Neuronal stem cell (in vitro differentiated cells): ENCODE measurements around the gene RUFY2.

ENCODE experiments used
- DNase-seq: peaks from one replicate; pipeline ENCODE4 v3.0.0-alpha.2; 2013; ENCODE audit warnings: low spot score
- H2AFZ ChIP-seq: one replicate; pipeline ENCODE4 v1.6.1; 2013; ENCODE audit warnings: mild to moderate bottlenecking, low read length, inconsistent platforms
- H2AK5ac ChIP-seq: 2 replicates; pipeline ENCODE4 v1.6.1; 2013; ENCODE audit warnings: low read depth, mild to moderate bottlenecking, inconsistent platforms, low read length, moderate library complexity, mixed read lengths
- H2BK120ac ChIP-seq: 2 replicates; pipeline ENCODE4 v1.6.1; 2013; ENCODE audit warnings: low read depth, mild to moderate bottlenecking, inconsistent platforms, low read length, moderate library complexity, mixed read lengths
- H2BK12ac ChIP-seq: one replicate; pipeline ENCODE4 v1.6.1; 2013; ENCODE audit warnings: low read length, inconsistent platforms
- H2BK15ac ChIP-seq: 2 replicates; pipeline ENCODE4 v1.6.1; 2013; ENCODE audit warnings: mild to moderate bottlenecking, low read length, inconsistent platforms, mixed read lengths
- H2BK5ac ChIP-seq: one replicate; pipeline ENCODE4 v1.6.1; 2013; ENCODE audit warnings: inconsistent platforms, mild to moderate bottlenecking, low read length, moderate library complexity
- H3K14ac ChIP-seq: one replicate; pipeline ENCODE4 v1.6.1; 2013; ENCODE audit warnings: low read length, inconsistent platforms
- H3K18ac ChIP-seq: 2 replicates; pipeline ENCODE4 v1.6.1; 2013; ENCODE audit warnings: low read length, inconsistent platforms
- H3K23ac ChIP-seq: 2 replicates; pipeline ENCODE4 v1.6.1; 2013; ENCODE audit warnings: low read depth, mild to moderate bottlenecking, mixed read lengths, low read length, inconsistent platforms; ENCODE audit not compliant: poor library complexity
- H3K27ac ChIP-seq: replicated peaks from 3 replicates; pipeline ENCODE4 v1.5.1; 2013; ENCODE audit warnings: low read length, inconsistent platforms
- H3K27me3 ChIP-seq, 3 experiments: 2 replicates each; pipeline ENCODE4 v1.6.1; 2013; ENCODE audit warnings: low read length in 3 of 3, mild to moderate bottlenecking in 2 of 3, inconsistent platforms in 1 of 3, low read depth in 1 of 3, mixed read lengths in 1 of 3, moderate library complexity in 1 of 3; ENCODE audit not compliant: control insufficient read depth in 3 of 3, insufficient read depth in 3 of 3
- H3K36me3 ChIP-seq, 2 donors: replicated peaks in 1 of 2; 2 replicates each; pipeline ENCODE4 v1.6.1; 2013; ENCODE audit warnings: low read length in 2 of 2; ENCODE audit not compliant: control insufficient read depth in 2 of 2, insufficient read depth in 2 of 2
- H3K4ac ChIP-seq: 2 replicates; pipeline ENCODE4 v1.6.1; 2013; ENCODE audit warnings: inconsistent platforms, mild to moderate bottlenecking, low read length, moderate library complexity
- H3K4me1 ChIP-seq, 2 donors: 1 replicate in 1 of 2; 2 replicates in 1 of 2; pipeline ENCODE4 v1.6.1; 2013; ENCODE audit warnings: low read length in 2 of 2, low read depth in 1 of 2; ENCODE audit not compliant: control insufficient read depth in 2 of 2, insufficient read depth in 1 of 2
- H3K4me2 ChIP-seq: one replicate; pipeline ENCODE4 v1.6.1; 2013; ENCODE audit warnings: mild to moderate bottlenecking, low read length, inconsistent platforms; ENCODE audit not compliant: insufficient read depth, poor library complexity, severe bottlenecking
- H3K4me3 ChIP-seq, 2 donors: 2 replicates each; pipeline ENCODE4 v1.5.1; 2013; ENCODE audit warnings: low read length in 2 of 2, mild to moderate bottlenecking in 2 of 2, inconsistent platforms in 1 of 2, moderate library complexity in 1 of 2
- H3K79me1 ChIP-seq: one replicate; pipeline ENCODE4 v1.6.1; 2013; ENCODE audit warnings: low read depth, mild to moderate bottlenecking, inconsistent platforms, low read length, moderate library complexity
- H3K9ac ChIP-seq: one replicate; pipeline ENCODE4 v1.6.1; 2013; ENCODE audit warnings: mild to moderate bottlenecking, low read depth, low read length, inconsistent platforms; ENCODE audit not compliant: poor library complexity
- H3K9me3 ChIP-seq, 2 donors: replicated peaks in 1 of 2; 2 replicates each; pipeline versions ENCODE3 to v1.6.1; 2013; ENCODE audit warnings: low read length in 2 of 2, mild to moderate bottlenecking in 2 of 2, inconsistent platforms in 1 of 2, low read depth in 1 of 2, mixed read lengths in 1 of 2, moderate library complexity in 1 of 2; ENCODE audit not compliant: control insufficient read depth in 2 of 2, insufficient read depth in 1 of 2
- H4K8ac ChIP-seq: one replicate; pipeline ENCODE4 v1.6.1; 2013; ENCODE audit warnings: low read depth, mild to moderate bottlenecking, inconsistent platforms, low read length, moderate library complexity
- H4K91ac ChIP-seq: one replicate; pipeline ENCODE4 v1.6.1; 2013; ENCODE audit warnings: low read length, low read depth, mild to moderate bottlenecking, inconsistent platforms; ENCODE audit not compliant: poor library complexity
- WGBS, 2 donors: extraction: QIAGEN DNeasy Blood & Tissue Kit; methylation state at CpG; one replicate each; pipeline ENCODE4 v1.1.7; 2013; ENCODE audit warnings: missing lambda C conversion rate in 2 of 2, mixed read lengths in 1 of 2; ENCODE audit not compliant: insufficient read length in 2 of 2, insufficient replicate concordance in 1 of 2; ENCODE audit errors: extremely low coverage in 2 of 2; 5-methylcytosine and 5-hydroxymethylcytosine counted together

The RUFY2 gene

GRCh38 chr10:68345621-68346020, 61.5 kb downstream of the RUFY2 start:
- peaks cover 8 to 90% of the 10 kb centered on the region in 2 donors for H3K36me3 ChIP-seq
- H3K9ac ChIP-seq = no peak overlapping the region
- H3K14ac ChIP-seq = no peak overlapping the region
- H3K9me3 ChIP-seq = no peaks in the 10 kb centered on the region
- H3K27ac ChIP-seq = no peak overlapping the region
- no peak overlapping the region for H3K4ac ChIP-seq
- H2BK5ac ChIP-seq = no peak overlapping the region
- no peak overlapping the region for H2BK120ac ChIP-seq
- DNase-seq = no peak
- H3K18ac ChIP-seq = no peak overlapping the region
- no peaks in the 10 kb centered on the region for H3K79me1 ChIP-seq
- H2BK15ac ChIP-seq = no peak overlapping the region
- H3K4me1 ChIP-seq = no peaks in the 10 kb centered on the region
- WGBS, 2 donors = no CpG with 5 or more reads among the region's 4 CpGs
- H3K27me3 ChIP-seq = no peaks in the 10 kb centered on the region
- H2AK5ac ChIP-seq = no peak overlapping the region
- H4K8ac ChIP-seq = no peak overlapping the region
- H4K91ac ChIP-seq = no peak overlapping the region
- no peak overlapping the region for H2BK12ac ChIP-seq
- H3K4me2 ChIP-seq = no peak overlapping the region
- no peak overlapping the region for H3K23ac ChIP-seq
- H3K4me3 ChIP-seq = no peak overlapping the region
- no peak overlapping the region for H2AFZ ChIP-seq

- no CpG with 5 or more reads among the region's 3 CpGs for WGBS, 2 donors
- no peak overlapping the region for H3K14ac ChIP-seq
- no peak overlapping the region for H3K9ac ChIP-seq
- no peak overlapping the region for H3K4me3 ChIP-seq
- H2BK5ac ChIP-seq = no peak overlapping the region
- H3K4me1 ChIP-seq = no peaks in the 10 kb centered on the region
- no peak overlapping the region for H2BK12ac ChIP-seq
- no peak overlapping the region for H2AK5ac ChIP-seq
- H3K9me3 ChIP-seq = no peaks in the 10 kb centered on the region
- peaks cover 20 to 99% of the 10 kb centered on the region in 2 donors for H3K36me3 ChIP-seq
- DNase-seq = no peak
- no peak overlapping the region for H3K18ac ChIP-seq
- H3K23ac ChIP-seq = no peak overlapping the region
- no peak overlapping the region for H3K4me2 ChIP-seq
- no peak overlapping the region for H4K8ac ChIP-seq
- no peak overlapping the region for H4K91ac ChIP-seq
- no peaks in the 10 kb centered on the region for H3K79me1 ChIP-seq
- no peak overlapping the region for H2BK120ac ChIP-seq
- no peaks in the 10 kb centered on the region for H3K27me3 ChIP-seq
- H3K4ac ChIP-seq = no peak overlapping the region
- no peak overlapping the region for H3K27ac ChIP-seq
- no peak overlapping the region for H2BK15ac ChIP-seq
- H2AFZ ChIP-seq = no peak overlapping the region
These were observed 64.1 kb downstream of the RUFY2 start for GRCh38 chr10:68342909-68343516.

- Histone ChIP-seq H3K27ac (no peak overlapping the region), H2BK120ac (no peak overlapping the region)
These were observed 66.6 kb downstream of the RUFY2 start for GRCh38 chr10:68340358-68341080.

GRCh38 chr10:68336754-68337351, 70.2 kb downstream of the RUFY2 start:
- no peak overlapping the region for H2BK5ac ChIP-seq
- H3K4ac ChIP-seq = no peak overlapping the region
- H3K27ac ChIP-seq = no peak overlapping the region
- H3K36me3 ChIP-seq = peaks cover 22 to 89% of the 10 kb centered on the region in 2 donors
- H2BK120ac ChIP-seq = no peak overlapping the region
- H2BK12ac ChIP-seq = no peak overlapping the region
- no peak for DNase-seq
- H4K91ac ChIP-seq = no peak overlapping the region
- no peak overlapping the region for H3K23ac ChIP-seq
- H3K18ac ChIP-seq = no peak overlapping the region
- H2BK15ac ChIP-seq = no peak overlapping the region
- H3K14ac ChIP-seq = no peak overlapping the region
- H3K4me1 ChIP-seq = peaks cover 6 to 12% of the 10 kb centered on the region in 2 donors
- no peak overlapping the region for H4K8ac ChIP-seq
- no peak overlapping the region for H3K4me2 ChIP-seq
- no peaks in the 10 kb centered on the region for H3K79me1 ChIP-seq
- H3K4me3 ChIP-seq = no peak overlapping the region
- WGBS, 2 donors = no CpG with 5 or more reads among the region's 7 CpGs
- H3K9ac ChIP-seq = no peak overlapping the region
- no peaks in the 10 kb centered on the region for H3K9me3 ChIP-seq
- no peaks in the 10 kb centered on the region for H3K27me3 ChIP-seq
- H2AFZ ChIP-seq = no peak overlapping the region
- no peak overlapping the region for H2AK5ac ChIP-seq

More at GRCh38 chr10:68340358-68341080, 66.6 kb downstream of the RUFY2 start:
- Histone ChIP-seq H2AFZ (no peak overlapping the region), H2AK5ac (no peak overlapping the region), H3K27me3 (no peaks in the 10 kb centered on the region), H3K9ac (no peak overlapping the region), H3K4me2 (no peak overlapping the region), H3K23ac (no peak overlapping the region), H2BK15ac (no peak overlapping the region), H3K4me1 (peaks cover 5% of the 10 kb centered on the region in 2 donors), H3K14ac (no peak overlapping the region), H2BK5ac (no peak overlapping the region), H4K91ac (no peak overlapping the region), H3K36me3 (peaks cover 22 to 100% of the 10 kb centered on the region in 2 donors), H3K79me1 (no peaks in the 10 kb centered on the region), H4K8ac (no peak overlapping the region), H2BK12ac (no peak overlapping the region), H3K9me3 (no peaks in the 10 kb centered on the region), H3K4me3 (no peak overlapping the region), H3K18ac (no peak overlapping the region), H3K4ac (no peak overlapping the region)
- no peak for DNase-seq
- WGBS, 2 donors = no CpG with 5 or more reads among the region's 8 CpGs
